OCI-LY7 (cell line): Measurements from ENCODE around the gene SELENOV. TPM values are rescaled to one million over a fixed set of nuclear protein-coding genes. Genes with fewer than 3 reads are reported as not detected.

Source experiments
- BruUV-seq: library from RNA; stranded (reverse); fragments of 400-500 nt; replicated peaks from 2 replicates; lab custom pipeline; 2021; lab: Mats Ljungman, UMichigan
- CTCF ChIA-PET: fragments of 300-600 bp; sonication (Branson Sonifier 250); formaldehyde crosslinking; loops from one replicate; lab custom pipeline; 2022; ENCODE audit warnings: antibody characterized with exemption; ENCODE audit not compliant: unreplicated experiment; lab: Charles Lee
- POLR2A ChIA-PET: fragments of 300-600 bp; sonication (Branson Sonifier 250); formaldehyde crosslinking; loops from one replicate; lab custom pipeline; 2022; ENCODE audit warnings: antibody characterized with exemption; lab: Charles Lee
- DNase-seq: peaks from one replicate; pipeline ENCODE4 v3.0.0-alpha.2; 2015; ENCODE audit warnings: low spot score
- H2AFZ ChIP-seq: fragments of 200-600 bp; sonication (generic), shearing (Covaris generic); 2 replicates; pipeline ENCODE4 v1.6.1; 2014; ENCODE audit warnings: mild to moderate bottlenecking, antibody characterized with exemption, low read length, moderate library complexity
- H3K27ac ChIP-seq: fragments of 200-600 bp; sonication (generic); 2 replicates; pipeline ENCODE4 v1.5.1; 2014; ENCODE audit warnings: mixed run types, low read depth, mild to moderate bottlenecking, moderate library complexity, low read length, inconsistent platforms; ENCODE audit not compliant: poor library complexity, severe bottlenecking
- H3K36me3 ChIP-seq: fragments of 200-600 bp; sonication (generic); 2 replicates; pipeline ENCODE4 v1.6.1; 2014; ENCODE audit warnings: mild to moderate bottlenecking, antibody characterized with exemption, low read length, moderate library complexity, mixed read lengths; ENCODE audit not compliant: insufficient read depth
- H3K4me1 ChIP-seq: fragments of 200-600 bp; sonication (generic); 2 replicates; pipeline ENCODE4 v1.5.1; 2014; ENCODE audit warnings: mild to moderate bottlenecking, low read length; ENCODE audit not compliant: insufficient read depth, poor library complexity, severe bottlenecking
- H3K4me2 ChIP-seq: fragments of 200-600 bp; sonication (generic); 2 replicates; pipeline ENCODE4 v1.6.1; 2014; ENCODE audit warnings: mild to moderate bottlenecking, low read length
- H3K4me3 ChIP-seq: fragments of 200-600 bp; sonication (generic); 2 replicates; pipeline ENCODE4 v1.5.1; 2014; ENCODE audit warnings: mild to moderate bottlenecking, low read depth, low read length; ENCODE audit not compliant: poor library complexity, severe bottlenecking
- H3K79me2 ChIP-seq: fragments of 200-600 bp; sonication (generic); 2 replicates; pipeline ENCODE4 v1.6.1; 2016; ENCODE audit warnings: low read depth, mild to moderate bottlenecking, low read length, moderate library complexity, mixed read lengths; ENCODE audit not compliant: insufficient read depth
- H3K9me2 ChIP-seq: fragments of 200-600 bp; sonication (generic); 2 replicates; pipeline ENCODE4 v1.6.1; 2016; ENCODE audit warnings: mild to moderate bottlenecking, low read length, mixed read lengths; ENCODE audit not compliant: insufficient read depth
- H3K9me3 ChIP-seq: fragments of 200-600 bp; sonication (generic); 2 replicates; pipeline ENCODE4 v1.6.1; 2014; ENCODE audit warnings: mild to moderate bottlenecking, mixed run types, low read length, mixed read lengths
- H4K20me1 ChIP-seq: fragments of 200-600 bp; sonication (generic); 2 replicates; pipeline ENCODE4 v1.6.1; 2014; ENCODE audit warnings: mild to moderate bottlenecking, antibody characterized with exemption, low read length, moderate library complexity, mixed read lengths; ENCODE audit not compliant: insufficient read depth
- EZH2phosphoT487 ChIP-seq: fragments of 200-600 bp; sonication (generic); IDR thresholded peaks from 2 replicates; pipeline ENCODE4 v1.6.1; 2018; ENCODE audit warnings: low read depth, borderline replicate concordance, mild to moderate bottlenecking, mixed run types, antibody characterized with exemption, low read length, moderate library complexity, mixed read lengths
- intact Hi-C: fragments of 100-400 bp; cut with micrococcal nuclease; formaldehyde crosslinking; loops from one replicate; pipeline ENCODE4 v1.10.0; 2022; ENCODE audit not compliant: unreplicated experiment
- total RNA-seq, 2 experiments: library from RNA; depleted of rRNA in 1 of 2; stranded (reverse); fragments of >200 nt in 1 of 2; shearing (Covaris generic) in 1 of 2; gene quantifications; 2 replicates each; pipeline ENCODE4 v1.2.3, GENCODE V29; 2014 to 2022
- TF ChIP-seq, protein P1 (sequence below): fragments of 200-600 bp; sonication (generic); conservative IDR thresholded peaks from 2 replicates; pipeline ENCODE4 v1.5.1; 2014; ENCODE audit warnings: mild to moderate bottlenecking, antibody characterized with exemption, low read length, moderate library complexity, mixed read lengths

SELENOV gene
- total RNA-seq, 2 experiments from 2014 or later: not detected

DNA sequence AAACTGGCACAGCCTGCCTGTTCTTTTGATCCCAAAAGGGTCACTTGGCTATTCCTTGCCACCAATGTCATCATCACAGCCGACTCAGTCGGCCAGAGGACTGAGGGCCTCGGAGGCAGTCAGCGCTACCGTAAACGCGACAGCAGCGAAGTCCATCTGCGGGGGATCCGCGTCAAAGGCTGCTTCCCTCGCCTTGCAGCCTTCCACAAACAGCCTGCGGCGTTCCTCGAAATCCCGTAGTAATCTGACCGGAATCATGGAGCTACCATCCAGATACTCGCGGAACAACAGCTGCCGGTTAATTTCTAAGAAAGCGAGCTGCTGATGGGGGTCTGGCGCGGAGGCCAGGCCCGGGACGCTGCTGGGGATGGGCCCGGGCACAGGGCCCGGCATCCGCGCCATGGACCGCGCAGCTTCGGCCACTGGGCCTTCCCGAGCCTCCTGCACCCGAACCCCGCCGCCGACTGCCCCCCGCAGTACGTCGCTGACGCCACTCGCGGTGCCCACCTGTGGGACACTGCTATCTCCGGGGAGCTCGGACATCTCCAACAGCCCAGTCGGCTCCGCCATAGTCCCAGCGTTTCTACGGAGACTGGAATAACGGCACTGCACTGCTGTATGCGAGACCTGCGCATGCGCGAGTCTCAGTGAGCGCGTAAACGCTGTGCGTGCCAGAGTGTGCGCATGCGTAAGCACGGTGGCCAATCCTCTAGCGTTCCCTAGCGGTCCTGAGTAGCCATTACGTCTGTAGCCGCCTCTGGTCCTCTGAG lies 17.5 kb downstream of the SELENOV start, which contains the start of gene EID2B:
TSS of gene EID2B (minus strand) at position 620 of the 770 bp plus-strand sequence. CDS start at position 570, 50 bp downstream.
- ChIA-PET POLR2A (interaction anchor here (0.5 to 3.9 kb wide), 5 partner anchors 10 to 97 kb away, joined by 3 to 10 read pairs (median 3); partner anchors contain the start of gene RPS16), CTCF (interaction anchor here (0.9 kb wide), 3 partner anchors 25 to 92 kb away, joined by 3 to 7 read pairs (median 4); no protein-coding TSS in a partner anchor)
- peak within 1 kb of the TSS; percentile 98 for H3K4me2 ChIP-seq
- no peaks in the 10 kb centered on the region; the same call in 1 of the 2 replicates for H3K36me3 ChIP-seq
- intact Hi-C loops: loop anchor here (1.0 to 10.0 kb wide), 5 partner anchors 34 to 408 kb away; partner anchors contain the start of genes DLL3, MED29, PAF1 and PAK4
- peaks cover 14% of the 10 kb centered on the region; the same call in 1 of the 2 replicates for H3K79me2 ChIP-seq
- DNase-seq: peak; percentile 98
- no peak within 1 kb of the TSS for H3K27ac ChIP-seq
- no peaks in the 10 kb centered on the region for H3K9me3 ChIP-seq
- H2AFZ ChIP-seq: peak within 1 kb of the TSS; percentile 71; the same call in 1 of the 2 replicates
- H3K4me1 ChIP-seq: peaks cover 27% of the 10 kb centered on the region
- no peaks in the 10 kb centered on the region for H4K20me1 ChIP-seq
- H3K9me2 ChIP-seq: no peaks in the 10 kb centered on the region
- no peak for TF ChIP-seq EZH2phosphoT487
- TF ChIP-seq, protein P1, sequence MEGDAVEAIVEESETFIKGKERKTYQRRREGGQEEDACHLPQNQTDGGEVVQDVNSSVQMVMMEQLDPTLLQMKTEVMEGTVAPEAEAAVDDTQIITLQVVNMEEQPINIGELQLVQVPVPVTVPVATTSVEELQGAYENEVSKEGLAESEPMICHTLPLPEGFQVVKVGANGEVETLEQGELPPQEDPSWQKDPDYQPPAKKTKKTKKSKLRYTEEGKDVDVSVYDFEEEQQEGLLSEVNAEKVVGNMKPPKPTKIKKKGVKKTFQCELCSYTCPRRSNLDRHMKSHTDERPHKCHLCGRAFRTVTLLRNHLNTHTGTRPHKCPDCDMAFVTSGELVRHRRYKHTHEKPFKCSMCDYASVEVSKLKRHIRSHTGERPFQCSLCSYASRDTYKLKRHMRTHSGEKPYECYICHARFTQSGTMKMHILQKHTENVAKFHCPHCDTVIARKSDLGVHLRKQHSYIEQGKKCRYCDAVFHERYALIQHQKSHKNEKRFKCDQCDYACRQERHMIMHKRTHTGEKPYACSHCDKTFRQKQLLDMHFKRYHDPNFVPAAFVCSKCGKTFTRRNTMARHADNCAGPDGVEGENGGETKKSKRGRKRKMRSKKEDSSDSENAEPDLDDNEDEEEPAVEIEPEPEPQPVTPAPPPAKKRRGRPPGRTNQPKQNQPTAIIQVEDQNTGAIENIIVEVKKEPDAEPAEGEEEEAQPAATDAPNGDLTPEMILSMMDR: peak; percentile 91
- H3K4me3 ChIP-seq: peak within 1 kb of the TSS; percentile 89
- BruUV-seq: no TSS peak

DNA sequence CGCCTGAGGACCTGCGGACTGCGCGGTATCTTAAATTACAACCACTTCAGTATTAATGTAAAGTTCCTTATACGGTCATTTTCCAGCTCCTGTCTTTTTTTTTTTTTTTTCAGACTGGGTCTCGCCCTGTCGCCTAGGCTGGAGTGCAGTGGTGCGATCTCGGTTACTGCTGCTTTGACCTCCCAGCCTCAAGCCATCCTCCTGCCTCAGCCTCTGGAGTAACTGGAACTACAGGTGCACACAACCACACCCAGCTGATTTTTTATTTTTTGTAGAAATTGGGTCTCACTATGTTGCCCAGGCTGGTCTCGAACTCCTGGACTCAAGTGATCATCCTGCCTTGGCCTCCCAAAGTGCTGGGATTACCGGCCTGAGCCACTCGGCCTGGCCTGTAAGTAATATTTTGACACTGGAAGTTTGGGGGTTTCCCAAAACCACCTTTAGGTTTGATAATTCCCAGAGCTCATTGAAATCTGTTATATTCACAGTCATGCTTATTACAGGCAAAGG lies 18.1 kb downstream of the SELENOV start:
- Histone ChIP-seq H4K20me1 (no peaks in the 10 kb centered on the region), H3K79me2 (peaks cover 17% of the 10 kb centered on the region; the same call in 1 of the 2 replicates), H3K27ac (no peak overlapping the region), H3K9me2 (no peaks in the 10 kb centered on the region), H3K4me2 (peak overlapping the region; percentile 39; the same call in 1 of the 2 replicates), H3K4me1 (peaks cover 28% of the 10 kb centered on the region), H3K4me3 (peak overlapping the region; percentile 89), H3K9me3 (no peaks in the 10 kb centered on the region), H3K36me3 (no peaks in the 10 kb centered on the region; the same call in 1 of the 2 replicates), H2AFZ (no peak overlapping the region; the same call in 1 of the 2 replicates)
- BruUV-seq: no TSS peak
- CTCF ChIA-PET: interaction anchor here (0.9 to 1.6 kb wide), 3 partner anchors 25 to 93 kb away, joined by 3 to 7 read pairs (median 4); no protein-coding TSS in a partner anchor
- POLR2A ChIA-PET: interaction anchor here (0.9 to 3.9 kb wide), 3 partner anchors 9 to 97 kb away, joined by 3 to 10 read pairs (median 4); partner anchors contain the start of gene RPS16
- no peak for DNase-seq
- intact Hi-C loops: loop anchor here (2.0 to 10.0 kb wide), 3 partner anchors 34 to 408 kb away; partner anchors contain the start of genes DLL3, MED29, PAF1 and PAK4
- TF ChIP-seq, protein P1: peak; percentile 29; the same call in 1 of the 2 replicates
- TF ChIP-seq EZH2phosphoT487: no peak
